Hepatocyte (in vitro differentiated cells): ENCODE measurements around the gene AGBL1.

Experiments used
- CTCF ChIP-seq: fragments of 200-600 bp; sonication (generic); IDR thresholded peaks from 2 replicates; pipeline ENCODE4 v1.5.1; 2016; ENCODE audit warnings: antibody characterized with exemption, mild to moderate bottlenecking; ENCODE audit not compliant: poor library complexity
- EZH2phosphoT487 ChIP-seq: fragments of 200-600 bp; sonication (generic); IDR thresholded peaks from one replicate; pipeline ENCODE4 v1.6.1; 2018; ENCODE audit warnings: antibody characterized with exemption, mild to moderate bottlenecking, low read depth, moderate library complexity; ENCODE audit not compliant: unreplicated experiment, severe bottlenecking

GRCh38 chr15:86854176-86854575 is 774.5 kb downstream of the AGBL1 start:
- no peak for TF ChIP-seq CTCF
- no peak for TF ChIP-seq EZH2phosphoT487
